SK-N-SH (cell line): ENCODE data around the gene FCRL6. TPM values are rescaled to one million over a fixed set of nuclear protein-coding genes. Genes with fewer than 3 reads are reported as not detected.

Source experiments
- CTCF ChIA-PET: fragments of 300-600, 350-600 bp; formaldehyde crosslinking; extraction: SDS; loops from one replicate; lab custom pipeline; 2021; lab: Yijun Ruan, JAX
- POLR2A ChIA-PET: fragments of 350-600 bp; sonication (Branson Sonifier 250); formaldehyde crosslinking; extraction: SDS; loops from one replicate; lab custom pipeline; 2020; ENCODE audit warnings: antibody characterized with exemption, inconsistent platforms; lab: Yijun Ruan, JAX
- DNase-seq: peaks from one replicate; pipeline ENCODE4 v3.0.0; 2012
- H2AFZ ChIP-seq: fragments of 200-600 bp; sonication (generic); 2 replicates; pipeline ENCODE4 v1.8.1; 2016; ENCODE audit warnings: antibody characterized with exemption, mild to moderate bottlenecking, low read depth
- H3F3A ChIP-seq: fragments of 200-600 bp; sonication (generic); replicated peaks from 2 replicates; pipeline ENCODE3; 2016; ENCODE audit warnings: antibody characterized with exemption, mild to moderate bottlenecking; ENCODE audit not compliant: insufficient read depth
- H3K27ac ChIP-seq, 2 experiments: fragments of 200-500 bp in 1 of 2; fragments of 200-600 bp in 1 of 2; sonication (Bioruptor generic) in 1 of 2; sonication (generic), shearing (Covaris generic) in 1 of 2; 2 replicates each; pipeline versions ENCODE4 v1.5.1 to v1.6.1; 2014 to 2016; ENCODE audit warnings: low read depth in 2 of 2, inconsistent platforms in 1 of 2, low read length in 1 of 2, mild to moderate bottlenecking in 1 of 2, mixed read lengths in 1 of 2
- H3K27me3 ChIP-seq: fragments of 200-600 bp; sonication (generic), shearing (Covaris generic); 2 replicates; pipeline ENCODE4 v1.6.1; 2016; ENCODE audit warnings: mixed run types; ENCODE audit not compliant: insufficient read depth
- H3K36me3 ChIP-seq, 2 experiments: fragments of 200-500 bp in 1 of 2; fragments of 200-600 bp in 1 of 2; sonication (Bioruptor generic) in 1 of 2; sonication (generic) in 1 of 2; replicated peaks in 1 of 2; 2 replicates each; pipeline versions ENCODE3 to v1.5.1; 2014 to 2016; ENCODE audit warnings: low read length in 1 of 2, mild to moderate bottlenecking in 1 of 2; ENCODE audit not compliant: insufficient read depth in 2 of 2, control insufficient read depth in 1 of 2
- H3K4me1 ChIP-seq, 2 experiments: fragments of 200-500 bp in 1 of 2; fragments of 200-600 bp in 1 of 2; sonication (Bioruptor generic) in 1 of 2; sonication (generic), shearing (Covaris generic) in 1 of 2; 2 replicates each; pipeline versions ENCODE4 v1.5.1 to v1.6.1; 2014 to 2016; ENCODE audit warnings: low read depth in 1 of 2, low read length in 1 of 2, mixed run types in 1 of 2; ENCODE audit not compliant: insufficient read depth in 2 of 2, control insufficient read depth in 1 of 2
- H3K4me2 ChIP-seq: fragments of 200-600 bp; sonication (generic), shearing (Covaris generic); 2 replicates; pipeline ENCODE4 v1.6.1; 2017; ENCODE audit warnings: mixed run types
- H3K4me3 ChIP-seq, 2 experiments: fragments of 200-500 bp in 1 of 2; fragments of 200-600 bp in 1 of 2; sonication (Bioruptor generic) in 1 of 2; sonication (generic), shearing (Covaris generic) in 1 of 2; 2 replicates each; pipeline versions ENCODE4 v1.5.1 to v1.8.1; 2014 to 2016; ENCODE audit warnings: low read depth in 2 of 2, inconsistent platforms in 1 of 2, low read length in 1 of 2, mild to moderate bottlenecking in 1 of 2, mixed read lengths in 1 of 2, moderate library complexity in 1 of 2
- H3K79me2 ChIP-seq: fragments of 200-600 bp; sonication (generic); 2 replicates; pipeline ENCODE4 v1.8.1; 2017; ENCODE audit warnings: mild to moderate bottlenecking; ENCODE audit not compliant: insufficient read depth
- H3K9ac ChIP-seq: fragments of 200-600 bp; sonication (generic); 2 replicates; pipeline ENCODE4 v1.6.1; 2017; ENCODE audit warnings: mixed run types
- H3K9me2 ChIP-seq: fragments of 200-600 bp; sonication (generic); 2 replicates; pipeline ENCODE4 v1.6.1; 2017; ENCODE audit warnings: mixed run types
- H3K9me3 ChIP-seq: fragments of 200-600 bp; sonication (generic); 2 replicates; pipeline ENCODE4 v1.6.1; 2017; ENCODE audit warnings: mixed run types, mild to moderate bottlenecking, moderate library complexity
- H4K20me1 ChIP-seq: fragments of 200-600 bp; sonication (generic); 2 replicates; pipeline ENCODE4 v1.6.1; 2017; ENCODE audit warnings: mild to moderate bottlenecking, mixed run types; ENCODE audit not compliant: insufficient read depth
- CHD2 ChIP-seq: fragments of 150-350 bp; IDR thresholded peaks from 2 replicates; pipeline ENCODE4 v1.6.1; 2018; ENCODE audit warnings: low read length; ENCODE audit not compliant: partially characterized antibody
- EP300 ChIP-seq, 2 experiments: IDR thresholded peaks; 2 replicates each; pipeline versions ENCODE4 v1.4.0 to v1.6.1; 2012; ENCODE audit warnings: borderline replicate concordance in 1 of 2, low read depth in 1 of 2, low read length in 1 of 2
- GATA2 ChIP-seq: sonication (generic); formaldehyde crosslinking; IDR thresholded peaks from 2 replicates; pipeline ENCODE4 v1.5.0; 2020; ENCODE audit warnings: mild to moderate bottlenecking, missing genetic modification reagents
- IRF3 ChIP-seq: fragments of 150-350 bp; IDR thresholded peaks from 2 replicates; pipeline ENCODE4 v1.6.1; 2016; ENCODE audit warnings: mild to moderate bottlenecking, low read depth, low read length
- MEF2A ChIP-seq: IDR thresholded peaks from 2 replicates; pipeline ENCODE4 v1.4.0; 2012; ENCODE audit warnings: low read depth, borderline replicate concordance
- MXI1 ChIP-seq: IDR thresholded peaks from 2 replicates; pipeline ENCODE4 v1.6.1; 2012; ENCODE audit warnings: mild to moderate bottlenecking, low read depth, low read length, improper control_type of control experiment
- NFIC ChIP-seq: IDR thresholded peaks from 2 replicates; pipeline ENCODE4 v1.4.0; 2012; ENCODE audit warnings: borderline replicate concordance
- NRF1 ChIP-seq: IDR thresholded peaks from 2 replicates; pipeline ENCODE4 v1.6.1; 2012; ENCODE audit warnings: low read depth, mild to moderate bottlenecking, low read length
- RCOR1 ChIP-seq: fragments of 150-350 bp; IDR thresholded peaks from 2 replicates; pipeline ENCODE4 v1.6.1; 2017; ENCODE audit warnings: antibody characterized with exemption, low read length
- RFX5 ChIP-seq: IDR thresholded peaks from 2 replicates; pipeline ENCODE4 v1.6.1; 2012; ENCODE audit warnings: mild to moderate bottlenecking, improper control_type of control experiment, low read length
- SMC3 ChIP-seq: IDR thresholded peaks from 2 replicates; pipeline ENCODE4 v1.6.1; 2012; ENCODE audit warnings: low read depth, low read length, improper control_type of control experiment
- TAF1 ChIP-seq: IDR thresholded peaks from 2 replicates; pipeline ENCODE4 v1.6.1; 2012; ENCODE audit warnings: low read depth, mild to moderate bottlenecking, low read length, moderate library complexity, borderline replicate concordance
- TCF12 ChIP-seq: IDR thresholded peaks from 2 replicates; pipeline ENCODE4 v1.4.0; 2012
- USF2 ChIP-seq: fragments of 150-350 bp; IDR thresholded peaks from 2 replicates; pipeline ENCODE4 v1.6.1; 2017; ENCODE audit warnings: antibody characterized with exemption, low read length, low read depth, borderline replicate concordance
- YY1 ChIP-seq: IDR thresholded peaks from 2 replicates; pipeline ENCODE4 v1.4.0; 2012; ENCODE audit warnings: low read depth, mild to moderate bottlenecking
- WGBS: methylation state at CpG from one replicate; pipeline ENCODE4 v1.1.6; 2017; ENCODE audit warnings: low lambda C conversion rate; 5-methylcytosine and 5-hydroxymethylcytosine counted together
- polyA plus RNA-seq, 3 experiments: library from polyadenylated mRNA; depleted of rRNA; stranded (reverse); fragments of >200 nt; gene quantifications; 2 replicates each; pipeline ENCODE4 v1.2.3, GENCODE V29; 2012

The FCRL6 gene
- polyA plus RNA-seq, 1 of the 3 experiments (the other 2 are of a cell fraction) = not detected

- no peak for TF ChIP-seq GATA2 (CRISPR knock-in tag)
- TF ChIP-seq USF2 = no peak
Observed at GRCh38 chr1:159781992-159782391, 20.2 kb upstream of the FCRL6 start (continued).

GRCh38 chr1:159783724-159784123 is 18.4 kb upstream of the FCRL6 start:
- H4K20me1 ChIP-seq = no peaks in the 10 kb centered on the region
- H3K36me3 ChIP-seq = no peaks in the 10 kb centered on the region
- no peaks in the 10 kb centered on the region for H3K79me2 ChIP-seq
- H3K4me2 ChIP-seq = no peak overlapping the region
- H3K9me3 ChIP-seq = no peaks in the 10 kb centered on the region
- 85% methylated on average over 1 of the region's 1 CpG for WGBS
- no peak for TF ChIP-seq USF2
- TF ChIP-seq MEF2A = no peak
- TF ChIP-seq MXI1 = no peak
- TF ChIP-seq NFIC = no peak
- TF ChIP-seq SMC3 = no peak
- no peak for TF ChIP-seq NRF1
- TF ChIP-seq, all 33 proteins: peak for 0
- Histone ChIP-seq H3K9me2 (no peaks in the 10 kb centered on the region), H3K9ac (no peak overlapping the region), H3K4me3 (no peak overlapping the region), H3K4me1 (peaks cover 0 to 29% of the 10 kb centered on the region in 2 experiments; a peak in 2 of 4 replicates), H3K27ac (no peak overlapping the region), H3K27me3 (no peaks in the 10 kb centered on the region), H2AFZ (no peak overlapping the region), H3F3A (peaks cover 12% of the 10 kb centered on the region)
- CTCF ChIA-PET = interaction anchor here (0.6 to 3.6 kb wide), 6 partner anchors 14 to 224 kb away, joined by 3 to 67 read pairs (median 3); no protein-coding TSS in a partner anchor
- POLR2A ChIA-PET = no interaction called here
- DNase-seq = no peak

- H3K79me2 ChIP-seq = no peaks in the 10 kb centered on the region
- no peaks in the 10 kb centered on the region for H3K9me3 ChIP-seq
- peak overlapping the region; percentile 6 to 83; a peak in 2 of 4 replicates for H3K27ac ChIP-seq
- TF ChIP-seq IRF3 (no peak), TCF12 (peak; percentile 35), RFX5 (no peak), YY1 (no peak), GATA2 (CRISPR knock-in tag) (peak; percentile 87), EP300 (IDR thresholded peaks at IDR 0.05; ENCODE audit: borderline replicate concordance in 1 of 2, low read depth in 1 of 2, low read length in 1 of 2) (peak in 1 of 2 experiments; percentile 60; a peak in 1 of 4 replicates), CHD2 (peak; percentile 17), TAF1 (no peak), RCOR1 (no peak)
- TF ChIP-seq, all 33 proteins: peak for 4
- Histone ChIP-seq H3K36me3 (no peaks in the 10 kb centered on the region), H3F3A (peaks cover 4% of the 10 kb centered on the region), H2AFZ (no peak overlapping the region), H3K4me1 (peaks cover 0 to 27% of the 10 kb centered on the region in 2 experiments; a peak in 2 of 4 replicates), H3K4me3 (0 out of 4 replicates have a peak overlapping the region, but pooled peaks of 1 of the 2 experiments have one; percentile 2), H3K9ac (no peak overlapping the region), H3K4me2 (peak overlapping the region; percentile 25; the same call in 1 of the 2 replicates), H4K20me1 (no peaks in the 10 kb centered on the region), H3K27me3 (no peaks in the 10 kb centered on the region), H3K9me2 (no peaks in the 10 kb centered on the region)
- CTCF ChIA-PET = interaction anchor here (3.2 to 23.5 kb wide), 3 partner anchors 12 to 105 kb away, joined by 12 to 533 read pairs (median 45); no protein-coding TSS in a partner anchor
- DNase-seq = peak; percentile 52
- POLR2A ChIA-PET = no interaction called here
- WGBS = 22% methylated on average over 3 of the region's 3 CpGs
Observed at GRCh38 chr1:159786465-159786864, 15.7 kb upstream of the FCRL6 start.
